ENCODE data around the gene MLKL. TPM values are rescaled to one million over a fixed set of nuclear protein-coding genes. Genes with fewer than 3 reads are reported as not detected.

MLKL gene
- total and polyA plus RNA-seq, 2 of the 13 experiments (the other 11 are each of a cell fraction or from before 2014, with no cell fraction given), result 6.4 to 10.7 TPM

- peak; percentile 58; the same call in 1 of the 2 replicates for TF ChIP-seq MIER2 (CRISPR knock-in tag; IDR thresholded peaks at IDR 0.05)
- no peak for TF ChIP-seq SMAD1 (CRISPR knock-in tag; IDR thresholded peaks at IDR 0.05; ENCODE audit: borderline replicate concordance, low read depth)
- no peak for TF ChIP-seq ZNF281 (CRISPR knock-in tag; IDR thresholded peaks at IDR 0.05; ENCODE audit: borderline replicate concordance)
- no peak for TF ChIP-seq NCOA5 (CRISPR knock-in tag; IDR thresholded peaks at IDR 0.05)
- TF ChIP-seq ZNF841 (CRISPR knock-in tag; IDR thresholded peaks at IDR 0.05; ENCODE audit: borderline replicate concordance), result no peak
- TF ChIP-seq, protein P1, sequence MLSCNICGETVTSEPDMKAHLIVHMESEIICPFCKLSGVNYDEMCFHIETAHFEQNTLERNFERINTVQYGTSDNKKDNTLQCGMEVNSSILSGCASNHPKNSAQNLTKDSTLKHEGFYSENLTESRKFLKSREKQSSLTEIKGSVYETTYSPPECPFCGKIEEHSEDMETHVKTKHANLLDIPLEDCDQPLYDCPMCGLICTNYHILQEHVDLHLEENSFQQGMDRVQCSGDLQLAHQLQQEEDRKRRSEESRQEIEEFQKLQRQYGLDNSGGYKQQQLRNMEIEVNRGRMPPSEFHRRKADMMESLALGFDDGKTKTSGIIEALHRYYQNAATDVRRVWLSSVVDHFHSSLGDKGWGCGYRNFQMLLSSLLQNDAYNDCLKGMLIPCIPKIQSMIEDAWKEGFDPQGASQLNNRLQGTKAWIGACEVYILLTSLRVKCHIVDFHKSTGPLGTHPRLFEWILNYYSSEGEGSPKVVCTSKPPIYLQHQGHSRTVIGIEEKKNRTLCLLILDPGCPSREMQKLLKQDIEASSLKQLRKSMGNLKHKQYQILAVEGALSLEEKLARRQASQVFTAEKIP (CRISPR knock-in tag; IDR thresholded peaks at IDR 0.05; ENCODE audit: borderline replicate concordance), result no peak
- TF ChIP-seq MYPOP (CRISPR knock-in tag; IDR thresholded peaks at IDR 0.05), result no peak
- TF ChIP-seq, protein P2, sequence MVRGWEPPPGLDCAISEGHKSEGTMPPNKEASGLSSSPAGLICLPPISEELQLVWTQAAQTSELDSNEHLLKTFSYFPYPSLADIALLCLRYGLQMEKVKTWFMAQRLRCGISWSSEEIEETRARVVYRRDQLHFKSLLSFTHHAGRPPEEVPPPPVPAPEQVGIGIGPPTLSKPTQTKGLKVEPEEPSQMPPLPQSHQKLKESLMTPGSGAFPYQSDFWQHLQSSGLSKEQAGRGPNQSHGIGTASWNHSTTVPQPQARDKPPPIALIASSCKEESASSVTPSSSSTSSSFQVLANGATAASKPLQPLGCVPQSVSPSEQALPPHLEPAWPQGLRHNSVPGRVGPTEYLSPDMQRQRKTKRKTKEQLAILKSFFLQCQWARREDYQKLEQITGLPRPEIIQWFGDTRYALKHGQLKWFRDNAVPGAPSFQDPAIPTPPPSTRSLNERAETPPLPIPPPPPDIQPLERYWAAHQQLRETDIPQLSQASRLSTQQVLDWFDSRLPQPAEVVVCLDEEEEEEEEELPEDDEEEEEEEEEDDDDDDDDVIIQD (CRISPR knock-in tag; IDR thresholded peaks at IDR 0.05; ENCODE audit: low read depth), result peak; percentile 92
- TF ChIP-seq ATRX (CRISPR knock-in tag; IDR thresholded peaks at IDR 0.05; ENCODE audit: borderline replicate concordance), result no peak
- no peak for TF ChIP-seq E2F2 (CRISPR knock-in tag; IDR thresholded peaks at IDR 0.05; ENCODE audit: borderline replicate concordance)
- no peak for TF ChIP-seq GTF3A (CRISPR knock-in tag; conservative IDR thresholded peaks at IDR 0.05)
- no peak for TF ChIP-seq HOXA5 (CRISPR knock-in tag; IDR thresholded peaks at IDR 0.05)
- TF ChIP-seq KLF13 (CRISPR knock-in tag; IDR thresholded peaks at IDR 0.05), result no peak
- peak; percentile 57; the same call in 1 of the 2 replicates for TF ChIP-seq MIER3 (CRISPR knock-in tag; IDR thresholded peaks at IDR 0.05; ENCODE audit: borderline replicate concordance)
- TF ChIP-seq, protein P3, sequence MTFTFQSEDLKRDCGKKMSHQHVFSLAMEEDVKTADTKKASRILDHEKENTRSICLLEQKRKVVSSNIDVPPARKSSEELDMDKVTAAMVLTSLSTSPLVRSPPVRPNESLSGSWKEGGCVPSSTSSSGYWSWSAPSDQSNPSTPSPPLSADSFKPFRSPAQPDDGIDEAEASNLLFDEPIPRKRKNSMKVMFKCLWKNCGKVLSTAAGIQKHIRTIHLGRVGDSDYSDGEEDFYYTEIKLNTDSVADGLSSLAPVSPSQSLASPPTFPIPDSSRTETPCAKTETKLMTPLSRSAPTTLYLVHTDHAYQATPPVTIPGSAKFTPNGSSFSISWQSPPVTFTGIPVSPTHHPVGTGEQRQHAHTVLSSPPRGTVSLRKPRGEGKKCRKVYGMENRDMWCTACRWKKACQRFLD (CRISPR knock-in tag; IDR thresholded peaks at IDR 0.05; ENCODE audit: borderline replicate concordance), result no peak
- TF ChIP-seq ZBTB8A (CRISPR knock-in tag; IDR thresholded peaks at IDR 0.05; ENCODE audit: borderline replicate concordance, low read depth), result no peak
- TF ChIP-seq ZNF550 (CRISPR knock-in tag; IDR thresholded peaks at IDR 0.05; ENCODE audit: borderline replicate concordance), result no peak
- TF ChIP-seq ZNF567 (CRISPR knock-in tag; IDR thresholded peaks at IDR 0.05; ENCODE audit: borderline replicate concordance), result no peak
Observed at GRCh38 chr16:74695450-74696422, 4.9 kb downstream of the MLKL start (continued).

Measured in HepG2 (cell line).